SU-DHL-6 (cell line): Measurements from ENCODE around the gene GPBP1L1.
A peak's percentile ranks its signal among the peaks of the same experiment; 100 is the strongest.
"Not testable (repeated sequence)": the region's sequence is repeated elsewhere in the genome, so short reads cannot be mapped to it uniquely, and the experiment has no call there.

ENCODE experiments used
- H2AFZ ChIP-seq: fragments of 200-600 bp; sonication (generic); 2 replicates; pipeline ENCODE4 v1.6.1; 2014; ENCODE audit warnings: low read depth, mild to moderate bottlenecking, moderate library complexity, mixed read lengths, antibody characterized with exemption, low read length; ENCODE audit not compliant: severe bottlenecking
- H3F3A ChIP-seq: fragments of 200-600 bp; shearing (Covaris generic); 2 replicates; pipeline ENCODE4 v1.6.0; 2016; ENCODE audit warnings: antibody characterized with exemption, mild to moderate bottlenecking; ENCODE audit not compliant: insufficient read depth
- H3K27ac ChIP-seq: fragments of 200-600 bp; sonication (generic); 2 replicates; pipeline ENCODE4 v1.5.1; 2016; ENCODE audit warnings: low read depth, mild to moderate bottlenecking, low read length, moderate library complexity, mixed read lengths
- H3K27me3 ChIP-seq: fragments of 200-600 bp; sonication (generic), shearing (Covaris generic); 2 replicates; pipeline ENCODE4 v1.6.0; 2014; ENCODE audit warnings: mild to moderate bottlenecking, low read length
- H3K36me3 ChIP-seq: fragments of 200-600 bp; sonication (generic); 2 replicates; pipeline ENCODE4 v1.6.1; 2014; ENCODE audit warnings: mild to moderate bottlenecking, low read length, mixed read lengths
- H3K4me2 ChIP-seq: fragments of 300-600, 200-600 bp; shearing (Covaris generic), sonication (generic); 2 replicates; pipeline ENCODE4 v1.6.0; 2014; ENCODE audit warnings: low read length, low read depth, mild to moderate bottlenecking; ENCODE audit not compliant: poor library complexity, severe bottlenecking
- H3K4me3 ChIP-seq: fragments of 200-600 bp; sonication (generic); 2 replicates; pipeline ENCODE4 v1.5.1; 2014; ENCODE audit warnings: antibody characterized with exemption, low read length, mild to moderate bottlenecking, mixed read lengths; ENCODE audit not compliant: insufficient read depth, poor library complexity, severe bottlenecking
- H3K79me2 ChIP-seq: fragments of 200-600 bp; sonication (generic); 2 replicates; pipeline ENCODE4 v1.6.1; 2014; ENCODE audit warnings: mild to moderate bottlenecking, low read length, moderate library complexity; ENCODE audit not compliant: insufficient read depth
- H3K9ac ChIP-seq: fragments of 200-600 bp; sonication (generic); 2 replicates; pipeline ENCODE4 v1.7.0; 2014; ENCODE audit warnings: mild to moderate bottlenecking, low read length
- H3K9me2 ChIP-seq: fragments of 200-600 bp; sonication (generic); replicated peaks from 2 replicates; pipeline ENCODE4 v1.6.1; 2014; ENCODE audit warnings: low read length; ENCODE audit not compliant: insufficient read depth
- H3K9me3 ChIP-seq: fragments of 200-600 bp; sonication (generic); 2 replicates; pipeline ENCODE4 v1.6.1; 2014; ENCODE audit warnings: low read length, mixed read lengths; ENCODE audit not compliant: insufficient read depth
- H4K20me1 ChIP-seq: fragments of 200-600 bp; sonication (generic); 2 replicates; pipeline ENCODE4 v1.6.1; 2014; ENCODE audit warnings: low read depth, mild to moderate bottlenecking, antibody characterized with exemption, low read length, moderate library complexity, mixed read lengths
- EZH2phosphoT487 ChIP-seq: fragments of 200-600 bp; sonication (generic), shearing (Covaris generic); conservative IDR thresholded peaks from 2 replicates; pipeline ENCODE4 v1.6.1; 2018; ENCODE audit warnings: mild to moderate bottlenecking, antibody characterized with exemption, low read length, moderate library complexity, mixed read lengths
- TF ChIP-seq, protein P1 (sequence below): fragments of 200-600 bp; sonication (generic); IDR thresholded peaks from one replicate; pipeline ENCODE4 v1.5.1; 2017; ENCODE audit warnings: antibody characterized with exemption, mild to moderate bottlenecking, low read length, moderate library complexity; ENCODE audit not compliant: insufficient read depth, poor library complexity, severe bottlenecking

The GPBP1L1 gene

GRCh38 chr1:45704637-45705036 is 18.3 kb upstream of the GPBP1L1 start:
- TF ChIP-seq EZH2phosphoT487, result no peak
- TF ChIP-seq, protein P1, sequence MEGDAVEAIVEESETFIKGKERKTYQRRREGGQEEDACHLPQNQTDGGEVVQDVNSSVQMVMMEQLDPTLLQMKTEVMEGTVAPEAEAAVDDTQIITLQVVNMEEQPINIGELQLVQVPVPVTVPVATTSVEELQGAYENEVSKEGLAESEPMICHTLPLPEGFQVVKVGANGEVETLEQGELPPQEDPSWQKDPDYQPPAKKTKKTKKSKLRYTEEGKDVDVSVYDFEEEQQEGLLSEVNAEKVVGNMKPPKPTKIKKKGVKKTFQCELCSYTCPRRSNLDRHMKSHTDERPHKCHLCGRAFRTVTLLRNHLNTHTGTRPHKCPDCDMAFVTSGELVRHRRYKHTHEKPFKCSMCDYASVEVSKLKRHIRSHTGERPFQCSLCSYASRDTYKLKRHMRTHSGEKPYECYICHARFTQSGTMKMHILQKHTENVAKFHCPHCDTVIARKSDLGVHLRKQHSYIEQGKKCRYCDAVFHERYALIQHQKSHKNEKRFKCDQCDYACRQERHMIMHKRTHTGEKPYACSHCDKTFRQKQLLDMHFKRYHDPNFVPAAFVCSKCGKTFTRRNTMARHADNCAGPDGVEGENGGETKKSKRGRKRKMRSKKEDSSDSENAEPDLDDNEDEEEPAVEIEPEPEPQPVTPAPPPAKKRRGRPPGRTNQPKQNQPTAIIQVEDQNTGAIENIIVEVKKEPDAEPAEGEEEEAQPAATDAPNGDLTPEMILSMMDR, result no peak
- H3K27ac ChIP-seq, result no peak overlapping the region
- no peaks in the 10 kb centered on the region for H4K20me1 ChIP-seq
- no peaks in the 10 kb centered on the region for H3K9me2 ChIP-seq
- no peaks in the 10 kb centered on the region for H3K9me3 ChIP-seq
- no peaks in the 10 kb centered on the region for H3K79me2 ChIP-seq
- H3F3A ChIP-seq, result no peaks in the 10 kb centered on the region
- no peak overlapping the region for H2AFZ ChIP-seq
- H3K9ac ChIP-seq, result no peak overlapping the region
- H3K4me3 ChIP-seq, result no peak overlapping the region
- no peaks in the 10 kb centered on the region for H3K27me3 ChIP-seq
- no peaks in the 10 kb centered on the region for H3K36me3 ChIP-seq
- H3K4me2 ChIP-seq, result no peak overlapping the region

DNA sequence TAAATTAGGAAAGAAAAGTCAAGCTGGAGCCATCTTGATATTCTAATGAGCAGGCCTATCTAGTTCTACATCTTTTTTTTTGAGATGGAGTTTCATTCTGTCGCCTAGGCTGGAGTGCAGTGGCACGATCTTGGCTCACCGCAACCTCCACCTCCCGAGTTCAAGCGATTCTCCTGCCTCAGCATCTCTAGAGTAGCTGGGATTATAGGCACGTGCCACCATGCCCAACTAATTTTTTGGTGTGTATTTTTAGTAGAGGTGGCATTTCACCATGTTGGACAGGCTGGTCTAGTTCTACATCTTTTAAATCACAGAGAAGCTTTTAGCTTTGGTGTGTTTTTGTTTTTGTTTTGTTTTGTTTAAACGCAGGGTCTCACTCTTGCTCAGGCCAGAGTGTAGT is 8.5 kb upstream of the GPBP1L1 start:
- H3K4me2 ChIP-seq, result no peak overlapping the region
- no peaks in the 10 kb centered on the region for H3K9me2 ChIP-seq
- no peaks in the 10 kb centered on the region for H3K27me3 ChIP-seq
- H3K36me3 ChIP-seq, result peaks cover 18% of the 10 kb centered on the region
- H3F3A ChIP-seq, result peaks cover 18% of the 10 kb centered on the region; the same call in 1 of the 2 replicates
- H3K9me3 ChIP-seq, result no peaks in the 10 kb centered on the region
- H3K9ac ChIP-seq, result no peak overlapping the region
- H4K20me1 ChIP-seq, result no peaks in the 10 kb centered on the region
- no peak for TF ChIP-seq EZH2phosphoT487
- TF ChIP-seq, protein P1, result no peak
- H3K4me3 ChIP-seq, result no peak overlapping the region
- no peak overlapping the region for H3K27ac ChIP-seq
- H3K79me2 ChIP-seq, result peaks cover 16% of the 10 kb centered on the region
- H2AFZ ChIP-seq, result no peak overlapping the region

- not testable (repeated sequence) for H3K27ac ChIP-seq, H3K9ac ChIP-seq, H3K4me3 ChIP-seq, H3K9me2 ChIP-seq, H4K20me1 ChIP-seq, H2AFZ ChIP-seq, H3K4me2 ChIP-seq, H3K27me3 ChIP-seq, H3K9me3 ChIP-seq
- H3K79me2 ChIP-seq, result peaks cover 26% of the 10 kb centered on the region
- H3F3A ChIP-seq, result peaks cover 15% of the 10 kb centered on the region; the same call in 1 of the 2 replicates
- peaks cover 18% of the 10 kb centered on the region for H3K36me3 ChIP-seq
Measured at GRCh38 chr1:45693811-45694210, 7.5 kb upstream of the GPBP1L1 start.

GRCh38 chr1:45687754-45688740 is 1.7 kb upstream of the GPBP1L1 start, which contains the start of gene TMEM69:
TMEM69 (plus strand) TSS chr1:45688181; CDS start chr1:45691069, 2,888 bp downstream.
- TF ChIP-seq, protein P1, result no peak
- no peak for TF ChIP-seq EZH2phosphoT487
- peak within 1 kb of the TSS; percentile 97 for H3K4me3 ChIP-seq
- H3K27ac ChIP-seq, result peak within 1 kb of the TSS; percentile 94
- no peaks in the 10 kb centered on the region for H3K27me3 ChIP-seq
- peaks cover 15% of the 10 kb centered on the region for H3F3A ChIP-seq
- peaks cover 67% of the 10 kb centered on the region for H3K79me2 ChIP-seq
- no peaks in the 10 kb centered on the region for H3K9me3 ChIP-seq
- H3K9ac ChIP-seq, result peak within 1 kb of the TSS; percentile 82
- peak within 1 kb of the TSS; percentile 61 for H2AFZ ChIP-seq
- H4K20me1 ChIP-seq, result no peaks in the 10 kb centered on the region; the same call in 1 of the 2 replicates
- H3K36me3 ChIP-seq, result peaks cover 7% of the 10 kb centered on the region; the same call in 1 of the 2 replicates
- no peaks in the 10 kb centered on the region for H3K9me2 ChIP-seq
- peak within 1 kb of the TSS; percentile 86 for H3K4me2 ChIP-seq
